Measurements from ENCODE around the gene TPCN1. TPM values are rescaled to one million over a fixed set of nuclear protein-coding genes. Genes with fewer than 3 reads are reported as not detected.

TPCN1 gene
- total RNA-seq, 1 experiment from 2014 or later: 42.7 TPM

GRCh38 chr12:113315358-113315757, 94.1 kb downstream of the TPCN1 start:
- Histone ChIP-seq H3K4me1 (replicated peaks; ENCODE audit: insufficient read depth) (no peaks in the 10 kb centered on the region), H2AFZ (no peak overlapping the region), H3K9me2 (ENCODE audit: insufficient read depth) (no peaks in the 10 kb centered on the region), H3K27ac (no peak overlapping the region), H3F3A (ENCODE audit: insufficient read depth, low read depth) (peaks cover 8% of the 10 kb centered on the region), H3K4me2 (no peak overlapping the region), H3K27me3 (ENCODE audit: insufficient read depth, low read depth) (no peaks in the 10 kb centered on the region), H3K79me2 (ENCODE audit: low read depth) (no peaks in the 10 kb centered on the region), H4K20me1 (ENCODE audit: insufficient read depth) (no peaks in the 10 kb centered on the region; the same call in none of the 2 replicates), H3K36me3 (ENCODE audit: low read depth) (peaks cover 9% of the 10 kb centered on the region; the same call in 1 of the 2 replicates), H3K9me3 (ENCODE audit: insufficient read depth, low read depth) (no peaks in the 10 kb centered on the region), H3K4me3 (no peak overlapping the region)
- CTCF ChIA-PET: no interaction called here
- no peak for TF ChIP-seq EZH2 (IDR thresholded peaks at IDR 0.05; ENCODE audit: low read depth)
- TF ChIP-seq CTCF (conservative IDR thresholded peaks at IDR 0.05): no peak
- BruUV-seq (replicated peaks): no TSS peak
- POLR2A ChIA-PET (ENCODE audit: unreplicated experiment): no interaction called here
- intact Hi-C loops (cut with micrococcal nuclease; ENCODE audit: unreplicated experiment): no loop called here
- no peak for DNase-seq

- POLR2A ChIA-PET (ENCODE audit: unreplicated experiment): no interaction called here
These were observed 94.9 kb downstream of the TPCN1 start for GRCh38 chr12:113316155-113316554.

DNA sequence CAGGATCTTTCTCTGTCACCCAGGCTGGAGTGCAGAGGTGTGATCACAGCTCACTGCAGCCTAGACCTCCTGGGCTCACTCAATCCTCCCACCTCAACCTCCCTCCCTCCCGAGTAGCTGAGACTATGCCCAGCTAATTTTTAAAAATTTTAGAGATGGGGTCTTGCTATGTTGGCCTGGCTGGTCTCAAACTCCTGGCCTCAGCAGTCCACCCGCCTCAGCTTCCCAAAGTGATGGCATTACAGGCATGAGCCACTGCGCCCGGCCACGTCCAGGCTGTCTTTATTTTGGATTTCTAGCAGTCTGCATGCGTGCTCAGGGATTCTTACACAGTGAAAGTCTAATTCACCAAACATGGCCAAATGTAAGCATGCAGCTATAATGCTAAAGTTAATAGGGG, 95.9 kb downstream of the TPCN1 start:
- peaks cover 9% of the 10 kb centered on the region; the same call in 1 of the 2 replicates for H3K36me3 ChIP-seq (ENCODE audit: low read depth)
- CTCF ChIA-PET: no interaction called here

More at GRCh38 chr12:113316155-113316554, 94.9 kb downstream of the TPCN1 start:
- Histone ChIP-seq H3K27me3 (ENCODE audit: insufficient read depth, low read depth) (no peaks in the 10 kb centered on the region), H3K9me2 (ENCODE audit: insufficient read depth) (no peaks in the 10 kb centered on the region), H3K4me1 (replicated peaks; ENCODE audit: insufficient read depth) (no peaks in the 10 kb centered on the region), H3F3A (ENCODE audit: insufficient read depth, low read depth) (peaks cover 8% of the 10 kb centered on the region), H3K79me2 (ENCODE audit: low read depth) (no peaks in the 10 kb centered on the region), H4K20me1 (ENCODE audit: insufficient read depth) (no peaks in the 10 kb centered on the region; the same call in none of the 2 replicates), H3K9me3 (ENCODE audit: insufficient read depth, low read depth) (no peaks in the 10 kb centered on the region), H3K4me3 (no peak overlapping the region), H3K36me3 (ENCODE audit: low read depth) (peaks cover 9% of the 10 kb centered on the region; the same call in 1 of the 2 replicates), H3K4me2 (no peak overlapping the region), H2AFZ (no peak overlapping the region), H3K27ac (no peak overlapping the region)
- intact Hi-C loops (cut with micrococcal nuclease; ENCODE audit: unreplicated experiment): no loop called here
- CTCF ChIA-PET: no interaction called here
- TF ChIP-seq EZH2 (IDR thresholded peaks at IDR 0.05; ENCODE audit: low read depth) (no peak), CTCF (conservative IDR thresholded peaks at IDR 0.05) (peak; percentile 30; the same call in 1 of the 2 replicates)
- no peak for DNase-seq
- no TSS peak for BruUV-seq (replicated peaks)

More for the DNA sequence above, 95.9 kb downstream of the TPCN1 start:
- H3K79me2 ChIP-seq (ENCODE audit: low read depth): no peaks in the 10 kb centered on the region
- H3K9me2 ChIP-seq (ENCODE audit: insufficient read depth): no peaks in the 10 kb centered on the region
- H3K9me3 ChIP-seq (ENCODE audit: insufficient read depth, low read depth): no peaks in the 10 kb centered on the region
- DNase-seq: no peak
- H3K4me3 ChIP-seq: no peak overlapping the region
- intact Hi-C loops (cut with micrococcal nuclease; ENCODE audit: unreplicated experiment): no loop called here
- no peak overlapping the region for H3K27ac ChIP-seq
- no peak overlapping the region for H2AFZ ChIP-seq
- no peaks in the 10 kb centered on the region; the same call in none of the 2 replicates for H4K20me1 ChIP-seq (ENCODE audit: insufficient read depth)
- H3F3A ChIP-seq (ENCODE audit: insufficient read depth, low read depth): peaks cover 12% of the 10 kb centered on the region
- TSS peak; percentile 6 for BruUV-seq (replicated peaks)
- H3K4me2 ChIP-seq: no peak overlapping the region
- POLR2A ChIA-PET (ENCODE audit: unreplicated experiment): no interaction called here
- H3K27me3 ChIP-seq (ENCODE audit: insufficient read depth, low read depth): no peaks in the 10 kb centered on the region
- TF ChIP-seq CTCF (conservative IDR thresholded peaks at IDR 0.05) (no peak), EZH2 (IDR thresholded peaks at IDR 0.05; ENCODE audit: low read depth) (no peak)
- H3K4me1 ChIP-seq (replicated peaks; ENCODE audit: insufficient read depth): peaks cover 4% of the 10 kb centered on the region; the same call in 1 of the 2 replicates

Data from PC-9 (cell line).